ENCODE measurements around the gene PABPN1. TPM values are rescaled to one million over a fixed set of nuclear protein-coding genes. Genes with fewer than 3 reads are reported as not detected.

The PABPN1 gene
- total and polyA plus RNA-seq, 4 donors = 40.9 to 59.6 (median 48.0) TPM

GRCh38 chr14:23361763-23362162, 40.5 kb downstream of the PABPN1 start:
- TF ChIP-seq EGR1 (IDR thresholded peaks at IDR 0.05; ENCODE audit: low read depth in 2 of 2) (no peak), REST (IDR thresholded peaks at IDR 0.05) (no peak), TAF1 (conservative IDR thresholded peaks at IDR 0.05) (no peak), SP1 (IDR thresholded peaks at IDR 0.05) (no peak), FOXA2 (IDR thresholded peaks at IDR 0.05) (no peak), CTCF (IDR thresholded peaks at IDR 0.05; ENCODE audit: low read depth, low read length, missing input control) (no peak), RAD21 (IDR thresholded peaks at IDR 0.05) (no peak), RXRA (IDR thresholded peaks at IDR 0.05) (no peak), FOXA1 (IDR thresholded peaks at IDR 0.05) (no peak), MAX (IDR thresholded peaks at IDR 0.05) (no peak), JUND (IDR thresholded peaks at IDR 0.05) (no peak), GABPA (IDR thresholded peaks at IDR 0.05 in 1 of 2, conservative IDR thresholded peaks at IDR 0.05 in 1 of 2) (no peak), HNF4G (IDR thresholded peaks at IDR 0.05) (no peak), YY1 (IDR thresholded peaks at IDR 0.05) (no peak), HNF4A (conservative IDR thresholded peaks at IDR 0.05) (no peak), ATF3 (IDR thresholded peaks at IDR 0.05) (no peak), ZBTB33 (IDR thresholded peaks at IDR 0.05) (no peak), NR2F2 (IDR thresholded peaks at IDR 0.05) (no peak)
- Histone ChIP-seq H3K4me3 (ENCODE audit: low read depth in 1 of 3, low read length in 3 of 3) (no peak overlapping the region), H3K27me3 (ENCODE audit: control insufficient read depth in 4 of 4, insufficient read depth in 4 of 4, low read length in 3 of 4) (peaks cover 0 to 8% (median 6%) of the 10 kb centered on the region in 4 donors), H3K36me3 (ENCODE audit: control insufficient read depth in 4 of 4, insufficient read depth in 3 of 4, low read depth in 1 of 4, low read length in 3 of 4) (no peaks in the 10 kb centered on the region), H3K4me1 (ENCODE audit: control insufficient read depth in 4 of 4, insufficient read depth in 4 of 4, low read length in 3 of 4) (peaks cover 2 to 12% (median 9%) of the 10 kb centered on the region in 4 donors), H3K9me3 (ENCODE audit: control insufficient read depth in 4 of 4, low read length in 3 of 4) (no peaks in the 10 kb centered on the region), H3K27ac (ENCODE audit: low read depth in 1 of 2, low read length in 2 of 2) (no peak overlapping the region), H3K9ac (ENCODE audit: low read depth in 1 of 2, low read length in 2 of 2) (no peak overlapping the region)
- no peak for DNase-seq (ENCODE audit: low spot score)
- WGBS = 76% methylated on average over 6 of the region's 6 CpGs
